IMR-90 (cell line): ENCODE measurements around the gene OPA3. TPM values are rescaled to one million over a fixed set of nuclear protein-coding genes. Genes with fewer than 3 reads are reported as not detected.
A peak's percentile ranks its signal among the peaks of the same experiment; 100 is the strongest.

Experiments used
- ATAC-seq: fragments of 200-7000 bp; cut with Tn5 transposase; 2 replicates; pipeline ENCODE4 v1.9.1; 2020; ENCODE audit warnings: low read depth, mild to moderate bottlenecking, moderate library complexity
- BruUV-seq: library from RNA; stranded (reverse); fragments of 400-500 nt; replicated peaks from 2 replicates; lab custom pipeline; 2021; lab: Mats Ljungman, UMichigan
- CTCF ChIA-PET: fragments of 300-600 bp; formaldehyde crosslinking; extraction: SDS; loops from one replicate; lab custom pipeline; 2021; ENCODE audit warnings: antibody characterized with exemption; lab: Yijun Ruan, JAX
- POLR2A ChIA-PET: fragments of 300-600 bp; sonication (Branson Sonifier 250); formaldehyde crosslinking; loops from one replicate; lab custom pipeline; 2022; ENCODE audit warnings: antibody characterized with exemption; ENCODE audit not compliant: unreplicated experiment; lab: Charles Lee
- DNase-seq: peaks from one replicate; pipeline ENCODE4 v3.0.0; 2013
- H2AFZ ChIP-seq: replicated peaks from 2 replicates; pipeline ENCODE3; 2013; ENCODE audit warnings: low read length, mild to moderate bottlenecking; ENCODE audit not compliant: poor library complexity
- H2AK5ac ChIP-seq: 2 replicates; pipeline ENCODE4 v1.6.1; 2013; ENCODE audit warnings: low read depth, low read length, inconsistent platforms
- H2AK9ac ChIP-seq: replicated peaks from 2 replicates; pipeline ENCODE3; 2013; ENCODE audit warnings: mild to moderate bottlenecking, low read depth, low read length, moderate library complexity; ENCODE audit not compliant: poor library complexity
- H2BK120ac ChIP-seq: 2 replicates; pipeline ENCODE4 v1.6.1; 2013; ENCODE audit warnings: low read depth, low read length, inconsistent platforms
- H2BK15ac ChIP-seq: 3 replicates; pipeline ENCODE4 v1.6.1; 2013; ENCODE audit warnings: low read depth, low read length, inconsistent platforms
- H2BK20ac ChIP-seq: 2 replicates; pipeline ENCODE4 v1.6.1; 2013; ENCODE audit warnings: low read depth, mild to moderate bottlenecking, inconsistent platforms, low read length, moderate library complexity
- H2BK5ac ChIP-seq: 2 replicates; pipeline ENCODE4 v1.6.1; 2013; ENCODE audit warnings: mild to moderate bottlenecking, low read depth, low read length, inconsistent platforms; ENCODE audit not compliant: poor library complexity, severe bottlenecking
- H3K14ac ChIP-seq: replicated peaks from 2 replicates; pipeline ENCODE4 v1.6.1; 2013; ENCODE audit warnings: low read depth, low read length, inconsistent platforms
- H3K18ac ChIP-seq: 2 replicates; pipeline ENCODE4 v1.6.1; 2013; ENCODE audit warnings: low read depth, low read length, control low read depth
- H3K23ac ChIP-seq: 2 replicates; pipeline ENCODE4 v1.6.1; 2013; ENCODE audit warnings: low read depth, low read length, inconsistent platforms
- H3K27ac ChIP-seq: 2 replicates; pipeline ENCODE4 v1.5.1; 2013; ENCODE audit warnings: mild to moderate bottlenecking, control low read depth, low read length; ENCODE audit not compliant: insufficient read depth
- H3K27me3 ChIP-seq: 2 replicates; pipeline ENCODE4 v1.6.1; 2013; ENCODE audit warnings: low read length; ENCODE audit not compliant: control insufficient read depth, insufficient read depth
- H3K36me3 ChIP-seq: 2 replicates; pipeline ENCODE4 v1.6.1; 2013; ENCODE audit warnings: low read length, mixed read lengths; ENCODE audit not compliant: control insufficient read depth, insufficient read depth
- H3K4ac ChIP-seq: 2 replicates; pipeline ENCODE4 v1.6.1; 2013; ENCODE audit warnings: low read depth, low read length, inconsistent platforms
- H3K4me1 ChIP-seq: 2 replicates; pipeline ENCODE4 v1.6.1; 2013; ENCODE audit warnings: low read length, mixed read lengths; ENCODE audit not compliant: control insufficient read depth, insufficient read depth
- H3K4me2 ChIP-seq: 2 replicates; pipeline ENCODE4 v1.6.1; 2013; ENCODE audit warnings: low read depth, mild to moderate bottlenecking, control low read depth, low read length, moderate library complexity
- H3K4me3 ChIP-seq: 2 replicates; pipeline ENCODE4 v1.5.1; 2013; ENCODE audit warnings: low read depth, mild to moderate bottlenecking, control low read depth, low read length, moderate library complexity; ENCODE audit not compliant: insufficient read depth
- H3K56ac ChIP-seq: 2 replicates; pipeline ENCODE4 v1.6.1; 2013; ENCODE audit warnings: low read length, inconsistent platforms; ENCODE audit not compliant: insufficient read depth; ENCODE audit errors: extremely low read depth
- H3K79me1 ChIP-seq, 2 experiments: 2 replicates each; pipeline ENCODE4 v1.6.1; 2013; ENCODE audit warnings: low read length in 2 of 2, inconsistent platforms in 1 of 2, low read depth in 1 of 2
- H3K9ac ChIP-seq: 2 replicates; pipeline ENCODE4 v1.6.1; 2013; ENCODE audit warnings: low read depth, low read length, control low read depth
- H3K9me1 ChIP-seq: 2 replicates; pipeline ENCODE4 v1.6.1; 2013; ENCODE audit warnings: low read length, inconsistent platforms; ENCODE audit not compliant: insufficient read depth
- H3K9me3 ChIP-seq: 2 replicates; pipeline ENCODE4 v1.6.1; 2013; ENCODE audit warnings: low read length; ENCODE audit not compliant: control insufficient read depth, insufficient read depth
- H4K20me1 ChIP-seq: 2 replicates; pipeline ENCODE4 v1.6.1; 2013; ENCODE audit warnings: low read length, inconsistent platforms; ENCODE audit not compliant: insufficient read depth
- H4K5ac ChIP-seq: 2 replicates; pipeline ENCODE4 v1.6.1; 2013; ENCODE audit warnings: mild to moderate bottlenecking, low read depth, low read length, control low read depth
- H4K8ac ChIP-seq, 2 experiments: 2 replicates each; pipeline ENCODE4 v1.6.1; 2013; ENCODE audit warnings: low read depth in 2 of 2, low read length in 2 of 2, control low read depth in 1 of 2, inconsistent platforms in 1 of 2
- H4K91ac ChIP-seq: 2 replicates; pipeline ENCODE4 v1.6.1; 2013; ENCODE audit warnings: low read depth, low read length, inconsistent platforms; ENCODE audit not compliant: insufficient read depth
- BHLHE40 ChIP-seq: fragments of 150-350 bp; IDR thresholded peaks from 2 replicates; pipeline ENCODE4 v1.6.1; 2016; ENCODE audit warnings: mild to moderate bottlenecking, low read depth, low read length
- CEBPB ChIP-seq: IDR thresholded peaks from 2 replicates; pipeline ENCODE4 v1.6.1; 2012; ENCODE audit warnings: low read depth, low read length, improper control_type of control experiment
- MAZ ChIP-seq: IDR thresholded peaks from 2 replicates; pipeline ENCODE4 v1.6.1; 2012; ENCODE audit warnings: low read depth, mild to moderate bottlenecking, low read length, improper control_type of control experiment, moderate library complexity, borderline replicate concordance
- MXI1 ChIP-seq: IDR thresholded peaks from 2 replicates; pipeline ENCODE4 v1.6.1; 2012; ENCODE audit warnings: low read depth, mild to moderate bottlenecking, low read length, moderate library complexity, borderline replicate concordance
- RAD21 ChIP-seq: IDR thresholded peaks from 2 replicates; pipeline ENCODE4 v1.6.1; 2012; ENCODE audit warnings: low read length, improper control_type of control experiment
- SMC3 ChIP-seq: fragments of 150-350 bp; IDR thresholded peaks from 2 replicates; pipeline ENCODE4 v1.6.1; 2016; ENCODE audit warnings: low read depth, mild to moderate bottlenecking, antibody characterized with exemption, low read length, moderate library complexity
- WGBS, 2 experiments: methylation state at CpG; one replicate each; pipeline versions ENCODE4 v1.1.5 to v1.1.7; 2013; ENCODE audit warnings: missing lambda C conversion rate in 2 of 2; ENCODE audit not compliant: insufficient read length in 1 of 2; ENCODE audit errors: extremely low coverage in 2 of 2; 5-methylcytosine and 5-hydroxymethylcytosine counted together
- dilution Hi-C: fragments of 300-500 bp; cut with HindIII; formaldehyde crosslinking; loops from one replicate; pipeline ENCODE4 v1.14.3; 2018; ENCODE audit warnings: low sequenced_read_pairs; ENCODE audit not compliant: unreplicated experiment
- in situ Hi-C: fragments of 300-500 bp; cut with MboI; formaldehyde crosslinking; loops from 3 replicates; pipeline ENCODE4 v1.14.3; 2019; ENCODE audit warnings: low sequenced_read_pairs, inconsistent platforms, mixed read lengths
- intact Hi-C: fragments of 100-400 bp; cut with micrococcal nuclease; formaldehyde crosslinking; loops from 2 replicates; pipeline ENCODE4 v1.10.0; 2022
- polyA plus RNA-seq, 3 experiments: library from polyadenylated mRNA; depleted of rRNA; stranded (reverse); fragments of >200 nt; gene quantifications; 2 replicates each; pipeline ENCODE4 v1.2.3, GENCODE V29; 2012; ENCODE audit warnings: low replicate concordance in 1 of 3
- total RNA-seq: library from RNA; depleted of rRNA; stranded (reverse); fragments of >200 nt; gene quantifications from 2 replicates; pipeline ENCODE4 v1.2.3, GENCODE V29; 2012
- TF ChIP-seq, protein P1 (sequence below): conservative IDR thresholded peaks from 2 replicates; pipeline ENCODE4 v1.5.1; 2012; ENCODE audit warnings: mild to moderate bottlenecking, low read depth, low read length, improper control_type of control experiment
- TF ChIP-seq, protein P2 (sequence below): fragments of 150-350 bp; IDR thresholded peaks from 2 replicates; pipeline ENCODE4 v1.6.1; 2017; ENCODE audit warnings: mild to moderate bottlenecking, antibody characterized with exemption, low read length, low read depth

The OPA3 gene
- total and polyA plus RNA-seq, 2 of the 4 experiments (the other 2 are of a cell fraction): 5.2 to 9.6 TPM

DNA sequence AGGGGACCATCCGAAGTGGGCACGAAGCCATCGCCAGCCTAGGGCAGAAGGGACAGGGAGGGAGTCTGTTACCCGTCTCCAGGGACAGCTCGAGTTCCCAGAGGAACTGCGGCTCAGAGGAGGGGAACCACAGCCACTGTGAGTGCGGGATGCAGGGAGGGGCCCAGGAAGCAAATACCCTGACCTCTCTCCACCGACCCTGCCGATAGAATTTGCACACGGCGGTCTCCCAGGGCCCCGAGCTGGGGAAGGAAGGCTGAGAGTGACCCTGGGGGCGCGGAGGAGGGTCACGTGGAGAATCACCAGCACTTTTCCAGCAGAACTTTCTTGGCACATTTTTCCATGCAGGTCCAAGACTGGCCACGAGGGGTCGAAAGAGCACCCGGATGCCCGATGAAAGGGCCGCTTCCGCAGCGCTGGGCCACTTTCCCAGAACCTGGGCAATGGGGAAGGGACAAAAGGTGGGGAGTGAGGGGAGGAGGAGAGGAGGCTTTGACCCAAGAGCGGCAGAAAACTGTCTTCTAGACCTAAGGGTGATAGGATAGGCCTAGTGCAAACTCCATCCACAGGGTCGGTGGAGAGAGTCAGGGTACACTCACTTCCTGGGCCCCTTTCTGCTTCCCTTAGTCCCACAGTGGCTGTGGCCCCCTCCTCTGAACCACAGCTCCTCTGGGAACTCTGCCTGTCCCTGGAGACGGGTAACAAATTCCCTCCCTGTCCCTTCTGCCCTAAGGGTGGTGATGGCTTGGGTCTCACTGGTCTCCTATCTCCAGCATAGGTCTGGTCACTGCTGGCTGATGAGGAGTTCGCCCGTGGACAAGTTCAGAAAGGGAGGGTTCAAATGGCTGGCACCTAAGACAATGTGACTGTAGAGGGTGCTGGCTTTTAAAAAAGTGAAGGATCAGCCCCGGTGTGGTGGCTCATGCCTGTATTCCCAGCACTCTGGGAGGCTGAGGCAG lies 22.7 kb upstream of the OPA3 start:
- Histone ChIP-seq H2AK5ac (peak overlapping the region; percentile 79), H3K14ac (peak overlapping the region; percentile 19; the same call in 1 of the 2 replicates), H4K5ac (peak overlapping the region; percentile 35), H3K56ac (no peak overlapping the region), H2BK5ac (no peak overlapping the region), H2AK9ac (peak overlapping the region; percentile 78), H3K9me3 (no peaks in the 10 kb centered on the region; the same call in 1 of the 2 replicates), H4K8ac (peak overlapping the region; percentile 77 to 94), H2AFZ (peak overlapping the region; percentile 98), H3K27ac (no peak overlapping the region), H4K20me1 (no peaks in the 10 kb centered on the region), H3K9ac (no peak overlapping the region; the same call in 1 of the 2 replicates), H3K4me3 (no peak overlapping the region), H3K23ac (peak overlapping the region; percentile 56; the same call in 1 of the 2 replicates), H3K79me1 (no peaks in the 10 kb centered on the region), H3K4ac (peak overlapping the region; percentile 28), H4K91ac (peak overlapping the region; percentile 57; the same call in 1 of the 2 replicates), H3K36me3 (peaks cover 14% of the 10 kb centered on the region), H3K9me1 (no peaks in the 10 kb centered on the region), H2BK20ac (no peak overlapping the region), H3K18ac (no peak overlapping the region), H3K4me1 (peaks cover 6% of the 10 kb centered on the region; the same call in 1 of the 2 replicates), H3K27me3 (peaks cover 6% of the 10 kb centered on the region), H3K4me2 (peak overlapping the region; percentile 52), H2BK120ac (peak overlapping the region; percentile 44; the same call in 1 of the 2 replicates), H2BK15ac (peak overlapping the region; percentile 18; the same call in 1 of the 3 replicates)
- no TSS peak for BruUV-seq
- WGBS, 2 experiments: 12% methylated on average over 14 of the region's 28 CpGs; no CpG with 5 or more reads in 1 of the 2 experiments
- ChIA-PET CTCF (interaction anchor here (0.5 to 2.5 kb wide), 3 partner anchors 26 to 108 kb away, joined by 3 to 10 read pairs (median 3); no protein-coding TSS in a partner anchor), POLR2A (no interaction called here)
- ATAC-seq: peak; percentile 96
- dilution Hi-C loops: no loop called here
- in situ Hi-C loops: no loop called here
- peak; percentile 59 for DNase-seq
- intact Hi-C loops: loop anchor here (1.0 kb wide), 2 partner anchors 35 to 74 kb away; no protein-coding TSS in a partner anchor
- TF ChIP-seq RAD21: peak; percentile 81
- no peak for TF ChIP-seq CEBPB
- peak; percentile 34; the same call in 1 of the 2 replicates for TF ChIP-seq BHLHE40
- TF ChIP-seq SMC3: peak; percentile 89
- TF ChIP-seq MAZ: peak; percentile 44; the same call in 1 of the 2 replicates
- TF ChIP-seq, protein P1, sequence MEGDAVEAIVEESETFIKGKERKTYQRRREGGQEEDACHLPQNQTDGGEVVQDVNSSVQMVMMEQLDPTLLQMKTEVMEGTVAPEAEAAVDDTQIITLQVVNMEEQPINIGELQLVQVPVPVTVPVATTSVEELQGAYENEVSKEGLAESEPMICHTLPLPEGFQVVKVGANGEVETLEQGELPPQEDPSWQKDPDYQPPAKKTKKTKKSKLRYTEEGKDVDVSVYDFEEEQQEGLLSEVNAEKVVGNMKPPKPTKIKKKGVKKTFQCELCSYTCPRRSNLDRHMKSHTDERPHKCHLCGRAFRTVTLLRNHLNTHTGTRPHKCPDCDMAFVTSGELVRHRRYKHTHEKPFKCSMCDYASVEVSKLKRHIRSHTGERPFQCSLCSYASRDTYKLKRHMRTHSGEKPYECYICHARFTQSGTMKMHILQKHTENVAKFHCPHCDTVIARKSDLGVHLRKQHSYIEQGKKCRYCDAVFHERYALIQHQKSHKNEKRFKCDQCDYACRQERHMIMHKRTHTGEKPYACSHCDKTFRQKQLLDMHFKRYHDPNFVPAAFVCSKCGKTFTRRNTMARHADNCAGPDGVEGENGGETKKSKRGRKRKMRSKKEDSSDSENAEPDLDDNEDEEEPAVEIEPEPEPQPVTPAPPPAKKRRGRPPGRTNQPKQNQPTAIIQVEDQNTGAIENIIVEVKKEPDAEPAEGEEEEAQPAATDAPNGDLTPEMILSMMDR: peak; percentile 94
- TF ChIP-seq MXI1: no peak
- TF ChIP-seq, protein P2, sequence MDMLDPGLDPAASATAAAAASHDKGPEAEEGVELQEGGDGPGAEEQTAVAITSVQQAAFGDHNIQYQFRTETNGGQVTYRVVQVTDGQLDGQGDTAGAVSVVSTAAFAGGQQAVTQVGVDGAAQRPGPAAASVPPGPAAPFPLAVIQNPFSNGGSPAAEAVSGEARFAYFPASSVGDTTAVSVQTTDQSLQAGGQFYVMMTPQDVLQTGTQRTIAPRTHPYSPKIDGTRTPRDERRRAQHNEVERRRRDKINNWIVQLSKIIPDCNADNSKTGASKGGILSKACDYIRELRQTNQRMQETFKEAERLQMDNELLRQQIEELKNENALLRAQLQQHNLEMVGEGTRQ: peak; percentile 95
